ENCODE data around the gene VGF.

DNA sequence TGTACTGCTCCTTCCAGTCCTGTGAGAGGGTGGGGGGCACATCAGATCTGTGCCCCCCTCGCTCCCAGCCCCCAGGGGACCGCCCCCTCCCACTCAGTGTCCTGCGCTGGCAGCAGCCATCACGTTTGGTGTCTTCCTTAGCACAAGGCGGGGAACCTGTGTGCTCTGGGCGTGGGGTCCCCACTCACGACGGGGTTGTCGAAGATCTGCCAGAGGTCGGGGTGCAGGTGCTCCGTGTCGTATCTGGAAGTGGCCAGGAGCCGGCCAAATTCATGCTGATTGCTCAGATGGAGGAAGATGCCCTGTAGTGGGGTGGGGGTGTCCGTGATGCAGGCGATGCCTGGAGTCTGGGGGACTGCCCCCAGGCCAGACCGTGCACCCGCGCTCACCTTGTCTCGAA lies 44.8 kb upstream of the VGF start:
- no peak for TF ChIP-seq HDGF (IDR thresholded peaks at IDR 0.05; ENCODE audit: borderline replicate concordance)
- no peak for TF ChIP-seq TARDBP (IDR thresholded peaks at IDR 0.05)
- TF ChIP-seq BHLHE40 (IDR thresholded peaks at IDR 0.05; ENCODE audit: borderline replicate concordance), result no peak
- TF ChIP-seq LEF1 (IDR thresholded peaks at IDR 0.05; ENCODE audit: borderline replicate concordance), result no peak
- TF ChIP-seq NFRKB (IDR thresholded peaks at IDR 0.05), result no peak
- TF ChIP-seq FOXK2 (IDR thresholded peaks at IDR 0.05), result no peak
- no peak for TF ChIP-seq ELF4 (IDR thresholded peaks at IDR 0.05)

Data from HEK293T (cell line).